HEK293T (cell line): ENCODE results near the gene CADPS.
"Not testable (repeated sequence)": the region's sequence is repeated elsewhere in the genome, so short reads cannot be mapped to it uniquely, and the experiment has no call there.

Experiments
- CTCF ChIA-PET: fragments of 350-600 bp; formaldehyde crosslinking; extraction: SDS; loops from one replicate; lab custom pipeline; 2021; ENCODE audit warnings: antibody characterized with exemption, inconsistent platforms; lab: Yijun Ruan, JAX
- POLR2A ChIA-PET: fragments of 350-600 bp; formaldehyde crosslinking; extraction: SDS; loops from one replicate; lab custom pipeline; 2020; ENCODE audit warnings: antibody characterized with exemption, inconsistent platforms; lab: Yijun Ruan, JAX
- DNase-seq: peaks from one replicate; pipeline ENCODE4 v3.0.0; 2012; ENCODE audit warnings: mixed read lengths; ENCODE audit errors: extremely low spot score
- ARNT ChIP-seq: fragments of 450-650 bp; IDR thresholded peaks from 2 replicates; pipeline ENCODE4 v1.6.1; 2017; ENCODE audit warnings: mild to moderate bottlenecking
- BHLHE40 ChIP-seq: fragments of 450-650 bp; IDR thresholded peaks from 2 replicates; pipeline ENCODE4 v1.6.1; 2016; ENCODE audit warnings: mild to moderate bottlenecking, moderate library complexity, borderline replicate concordance
- CTBP1 ChIP-seq: fragments of 450-650 bp; IDR thresholded peaks from 2 replicates; pipeline ENCODE4 v1.6.1; 2016; ENCODE audit warnings: borderline replicate concordance
- ELF4 ChIP-seq: fragments of 450-650 bp; IDR thresholded peaks from 2 replicates; pipeline ENCODE4 v1.6.1; 2017; ENCODE audit warnings: antibody characterized with exemption
- FOXA1 ChIP-seq: fragments of 450-650 bp; IDR thresholded peaks from 2 replicates; pipeline ENCODE4 v1.6.1; 2016; ENCODE audit warnings: mild to moderate bottlenecking
- FOXK2 ChIP-seq: fragments of 450-650 bp; IDR thresholded peaks from 2 replicates; pipeline ENCODE4 v1.6.1; 2016; ENCODE audit warnings: mild to moderate bottlenecking
- FOXM1 ChIP-seq: fragments of 450-650 bp; IDR thresholded peaks from 2 replicates; pipeline ENCODE4 v1.6.1; 2017; ENCODE audit warnings: mild to moderate bottlenecking, borderline replicate concordance
- HDGF ChIP-seq: fragments of 450-650 bp; IDR thresholded peaks from 2 replicates; pipeline ENCODE4 v1.6.1; 2017; ENCODE audit warnings: antibody characterized with exemption, borderline replicate concordance
- L3MBTL2 ChIP-seq: fragments of 450-650 bp; conservative IDR thresholded peaks from 2 replicates; pipeline ENCODE4 v1.6.1; 2016; ENCODE audit warnings: mild to moderate bottlenecking
- NFRKB ChIP-seq: fragments of 450-650 bp; IDR thresholded peaks from 2 replicates; pipeline ENCODE4 v1.6.1; 2016; ENCODE audit warnings: mild to moderate bottlenecking, moderate library complexity
- PKNOX1 ChIP-seq: fragments of 450-650 bp; IDR thresholded peaks from 2 replicates; pipeline ENCODE4 v1.6.1; 2016
- SP1 ChIP-seq: fragments of 450-650 bp; IDR thresholded peaks from 2 replicates; pipeline ENCODE4 v1.6.1; 2017
- SUZ12 ChIP-seq: fragments of 450-650 bp; IDR thresholded peaks from 2 replicates; pipeline ENCODE4 v1.6.1; 2016; ENCODE audit warnings: mild to moderate bottlenecking
- TARDBP ChIP-seq: fragments of 450-650 bp; IDR thresholded peaks from 2 replicates; pipeline ENCODE4 v1.6.1; 2016
- ZNF384 ChIP-seq: fragments of 450-650 bp; IDR thresholded peaks from 2 replicates; pipeline ENCODE4 v1.6.1; 2016

CADPS gene

GRCh38 chr3:62587579-62588031 lies 287.6 kb downstream of the CADPS start:
- DNase-seq, result no peak
- TF ChIP-seq CTBP1, result no peak
- TF ChIP-seq SP1, result no peak
- no peak for TF ChIP-seq FOXK2
- no peak for TF ChIP-seq SUZ12
- TF ChIP-seq ELF4, result no peak
- no peak for TF ChIP-seq ARNT
- TF ChIP-seq ZNF384, result no peak
- no peak for TF ChIP-seq FOXA1
- no peak for TF ChIP-seq BHLHE40
- TF ChIP-seq L3MBTL2, result no peak
- POLR2A ChIA-PET, result no interaction called here
- CTCF ChIA-PET, result no interaction called here

GRCh38 chr3:62587169-62587568 lies 288.0 kb downstream of the CADPS start:
- TF ChIP-seq ZNF384 (no peak), L3MBTL2 (no peak), BHLHE40 (no peak), CTBP1 (no peak), PKNOX1 (no peak), FOXA1 (no peak), NFRKB (no peak), FOXM1 (no peak), ARNT (no peak), SP1 (no peak), TARDBP (no peak), FOXK2 (no peak)
- ChIA-PET POLR2A (no interaction called here), CTCF (no interaction called here)
- no peak for DNase-seq

DNA sequence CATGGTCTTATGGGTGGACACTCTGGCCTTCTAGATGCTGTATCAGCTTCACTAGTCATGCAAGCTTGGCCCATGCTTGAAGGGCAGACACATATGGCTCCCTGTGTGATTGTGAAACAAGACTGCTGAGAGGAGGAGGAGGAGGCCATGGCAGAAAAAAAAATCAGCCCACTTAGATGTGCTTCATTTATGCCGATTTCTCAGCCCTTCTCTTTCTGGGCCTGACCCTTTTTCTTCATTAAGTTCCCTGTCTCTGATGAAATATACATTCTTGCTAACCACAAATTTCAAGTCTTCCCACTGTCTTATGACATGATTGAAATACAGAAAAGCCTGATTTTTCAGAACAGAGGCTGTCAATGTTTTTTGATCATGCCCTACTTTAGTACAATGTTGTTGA lies 288.9 kb downstream of the CADPS start:
- TF ChIP-seq PKNOX1 (no peak), SP1 (no peak)
- DNase-seq, result no peak
- CTCF ChIA-PET, result no interaction called here
- POLR2A ChIA-PET, result no interaction called here

DNA sequence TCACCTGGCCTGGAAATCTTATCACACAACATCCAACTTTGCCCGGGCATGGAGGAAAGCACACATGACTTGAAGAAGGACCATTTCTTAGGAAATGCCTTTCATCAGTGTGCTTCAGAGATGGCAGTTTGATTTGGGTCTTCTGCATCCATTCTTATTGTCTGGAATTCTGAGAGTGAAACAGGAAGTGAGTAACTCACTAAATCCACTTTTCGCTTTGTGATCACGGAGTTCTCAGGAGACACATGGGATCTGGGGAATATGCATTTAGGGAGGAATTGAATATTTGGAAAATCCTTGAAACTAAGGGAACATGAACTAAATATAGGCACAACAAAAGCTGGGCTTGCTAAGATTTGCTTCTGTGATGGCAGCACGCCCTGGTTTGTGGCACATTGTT lies 289.4 kb downstream of the CADPS start:
- ChIA-PET CTCF (no interaction called here), POLR2A (no interaction called here)
- no peak for DNase-seq
- TF ChIP-seq NFRKB (no peak), TARDBP (no peak), L3MBTL2 (no peak), PKNOX1 (no peak), ZNF384 (no peak), SUZ12 (no peak), FOXM1 (no peak), CTBP1 (no peak)

GRCh38 chr3:62584636-62585035 lies 290.6 kb downstream of the CADPS start:
- no peak for TF ChIP-seq ZNF384
- no peak for TF ChIP-seq SP1
- TF ChIP-seq HDGF, result no peak
- TF ChIP-seq ARNT, result no peak
- TF ChIP-seq FOXK2, result no peak
- TF ChIP-seq FOXM1, result no peak
- TF ChIP-seq TARDBP, result no peak
- CTCF ChIA-PET, result no interaction called here

GRCh38 chr3:62582495-62583172 lies 292.6 kb downstream of the CADPS start:
- no peak for DNase-seq
- CTCF ChIA-PET, result no interaction called here
- no peak for TF ChIP-seq SP1
- no peak for TF ChIP-seq SUZ12
- TF ChIP-seq CTBP1, result no peak
- TF ChIP-seq FOXK2, result no peak
- no peak for TF ChIP-seq FOXM1
- TF ChIP-seq BHLHE40, result no peak
- TF ChIP-seq ZNF384, result no peak
- TF ChIP-seq PKNOX1, result no peak
- no peak for TF ChIP-seq HDGF
- TF ChIP-seq NFRKB, result no peak
- no peak for TF ChIP-seq FOXA1
- no peak for TF ChIP-seq ARNT
- no peak for TF ChIP-seq L3MBTL2
- POLR2A ChIA-PET, result interaction anchor here (0.6 kb wide), 1 partner anchor 7 kb away, joined by 3 read pairs; no protein-coding TSS in a partner anchor

More at GRCh38 chr3:62584636-62585035, 290.6 kb downstream of the CADPS start:
- DNase-seq, result no peak
- POLR2A ChIA-PET, result no interaction called here

DNA sequence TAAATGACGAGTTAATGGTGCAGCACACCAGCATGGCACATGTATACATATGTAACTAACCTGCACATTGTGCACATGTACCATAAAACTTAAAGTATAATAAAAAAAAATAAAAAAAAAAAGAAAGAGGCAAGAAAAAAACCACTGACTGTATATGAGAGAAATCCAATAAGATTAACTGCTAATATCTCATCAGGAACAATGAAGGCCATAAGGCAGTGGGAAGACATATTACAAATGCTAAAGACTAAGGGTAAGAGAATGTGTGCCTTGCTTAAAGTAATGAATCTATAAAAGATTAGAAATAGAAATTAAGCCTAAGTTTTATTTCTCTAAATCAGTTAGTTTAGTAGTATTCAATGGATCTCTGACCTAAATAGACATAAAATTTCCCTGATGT lies 294.7 kb downstream of the CADPS start:
- CTCF ChIA-PET, DNase-seq, POLR2A ChIA-PET: not testable (repeated sequence)
